ENCODE data around the gene GNLY.
"Not testable (repeated sequence)": the region's sequence is repeated elsewhere in the genome, so short reads cannot be mapped to it uniquely, and the experiment has no call there.

GNLY gene

DNA sequence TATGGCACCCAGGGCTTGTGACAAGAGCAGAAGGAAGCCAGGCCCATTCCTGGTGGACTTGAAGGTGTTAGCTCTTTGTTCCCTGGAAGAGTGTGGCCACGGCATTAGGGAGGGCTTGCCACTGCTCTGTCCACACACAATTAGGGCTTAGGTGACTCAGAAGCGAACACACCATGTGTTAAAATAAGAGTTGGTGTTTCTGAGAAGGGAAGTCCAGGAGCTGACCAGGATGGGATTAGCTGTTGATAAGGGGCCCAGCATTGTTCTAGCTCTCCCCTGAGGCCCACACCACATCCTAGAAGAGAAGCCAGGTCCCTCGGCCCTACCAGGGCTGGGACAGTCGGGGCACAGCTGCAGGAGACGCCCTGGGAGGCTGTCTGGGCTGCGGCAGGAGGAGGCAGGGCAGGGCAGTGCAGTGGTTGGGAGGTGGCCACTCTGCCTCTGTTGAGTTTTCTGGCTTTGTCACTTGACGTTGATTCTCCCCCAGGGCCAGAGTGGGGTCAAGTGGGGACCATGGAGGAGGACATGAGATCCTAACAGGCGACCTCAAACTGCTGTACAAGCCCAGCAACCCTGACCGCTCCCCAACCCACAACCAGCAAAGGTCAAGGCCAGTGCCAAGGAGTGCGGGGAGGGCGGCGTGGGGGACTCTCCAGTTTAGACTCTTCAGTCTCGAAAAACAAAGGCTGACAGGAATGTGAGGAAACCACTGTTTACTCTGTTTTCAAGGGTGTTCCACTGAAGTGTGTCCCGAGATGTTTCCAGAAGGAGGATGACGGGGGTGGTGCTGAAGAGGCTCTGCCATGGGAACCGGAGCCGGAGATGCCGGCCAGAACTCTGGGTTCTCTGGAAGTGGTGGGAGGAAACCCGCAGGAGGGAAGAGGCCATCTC is 16.8 kb downstream of the GNLY start:
- no peak overlapping the region for H3K4me3 ChIP-seq (ENCODE audit: low read depth, low read length)
- peak; percentile 68 for DNase-seq (ENCODE audit: low read depth)
- TF ChIP-seq POLR2A (IDR thresholded peaks at IDR 0.05; ENCODE audit: extremely low read depth, insufficient read length) (no peak), MAX (IDR thresholded peaks at IDR 0.05; ENCODE audit: low read depth, low read length) (0 out of 2 replicates have a peak, but pooled peaks have one; percentile 18)

DNA sequence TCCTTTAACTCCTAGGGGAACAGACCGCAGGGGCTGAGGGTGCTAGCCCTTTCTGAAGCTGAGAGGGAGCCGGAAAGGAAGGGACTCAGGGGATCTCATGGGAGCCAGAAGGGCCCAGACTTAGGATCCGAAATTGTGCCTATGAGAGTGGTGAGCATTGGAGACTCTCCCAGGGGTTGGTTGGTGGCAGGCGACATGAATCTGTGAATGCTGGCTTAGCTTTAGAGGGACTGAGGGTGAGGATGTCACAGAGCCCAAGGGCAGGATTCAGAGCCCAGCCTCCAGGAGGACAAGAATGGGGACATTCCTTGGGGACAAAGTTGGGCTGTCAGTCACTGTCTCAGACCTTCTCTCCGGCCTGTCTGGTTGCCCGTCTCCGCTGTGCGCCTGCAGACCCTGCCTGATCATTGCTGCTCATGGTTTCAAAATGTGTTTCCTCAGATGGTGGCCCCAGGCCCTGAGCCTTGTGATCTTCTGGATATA is 17.5 kb downstream of the GNLY start:
- TF ChIP-seq CTCF (IDR thresholded peaks at IDR 0.05; ENCODE audit: low read depth, low read length) (no peak), MYC (IDR thresholded peaks at IDR 0.05; ENCODE audit: low read depth, low read length) (no peak)
- no peak for DNase-seq (ENCODE audit: low read depth)
- no peak overlapping the region for H3K4me3 ChIP-seq (ENCODE audit: low read depth, low read length)

DNA sequence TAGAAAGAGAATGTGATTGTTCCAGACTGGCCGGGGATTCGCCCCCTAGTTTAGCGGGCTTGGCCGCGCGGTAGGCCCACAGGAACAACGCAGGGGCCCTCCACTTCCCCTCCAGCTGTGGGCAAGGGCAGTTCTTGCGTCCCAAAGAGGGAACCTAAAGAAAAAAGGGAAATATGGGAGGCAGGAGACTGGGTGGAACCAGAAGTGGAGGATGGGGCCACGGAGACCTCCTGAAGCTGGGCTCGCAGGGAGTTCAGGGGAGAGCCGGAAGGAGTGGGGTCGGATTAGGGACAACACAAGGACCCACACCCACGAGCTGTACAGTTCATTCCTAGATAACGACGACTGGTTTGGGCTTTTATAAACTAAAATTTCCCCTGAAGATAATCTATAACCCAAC is 18.2 kb downstream of the GNLY start:
- DNase-seq (ENCODE audit: low read depth) = peak; percentile 63
- H3K4me3 ChIP-seq (ENCODE audit: low read depth, low read length) = no peak overlapping the region
- TF ChIP-seq POLR2A (IDR thresholded peaks at IDR 0.05; ENCODE audit: extremely low read depth, insufficient read length) (no peak), MAX (IDR thresholded peaks at IDR 0.05; ENCODE audit: low read depth, low read length) (no peak), CTCF (IDR thresholded peaks at IDR 0.05; ENCODE audit: low read depth, low read length) (no peak), MYC (IDR thresholded peaks at IDR 0.05; ENCODE audit: low read depth, low read length) (no peak)

DNA sequence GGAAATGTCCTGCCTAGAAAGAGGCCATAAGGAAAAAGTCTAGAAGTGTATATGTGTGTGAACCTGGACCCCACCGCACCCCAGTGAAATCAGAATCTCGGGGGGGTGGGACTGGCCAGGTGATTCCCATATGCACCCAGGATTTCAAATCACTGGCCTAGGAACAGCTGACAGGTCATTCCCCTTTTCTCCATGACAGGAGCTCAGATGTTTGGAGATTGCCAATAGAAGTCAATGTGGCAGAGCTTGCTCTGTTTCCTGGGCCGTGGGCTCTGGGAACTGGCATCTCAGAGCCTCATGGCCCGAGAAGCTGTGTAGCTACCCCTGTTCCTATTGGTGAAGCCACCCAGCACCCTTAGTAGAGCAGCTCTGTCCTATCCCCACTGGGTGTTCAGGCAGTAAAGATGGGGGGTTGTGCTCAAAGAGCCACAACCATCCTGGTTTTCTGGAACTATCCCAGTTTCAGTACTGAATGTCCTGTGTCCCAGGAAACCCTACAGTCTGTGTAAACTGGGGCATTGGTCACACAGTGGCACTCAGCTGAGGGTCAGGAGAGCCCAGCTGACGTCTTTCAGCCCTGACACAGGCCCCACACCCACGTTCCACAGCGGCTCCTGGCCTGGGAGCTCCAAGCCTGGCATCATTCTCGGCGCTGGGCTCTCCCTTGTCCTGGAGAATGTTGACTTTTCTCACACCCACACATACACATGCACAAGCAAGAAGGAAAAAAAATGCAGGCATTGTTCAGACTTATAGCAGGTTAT is 18.9 kb downstream of the GNLY start:
- TF ChIP-seq POLR2A (IDR thresholded peaks at IDR 0.05; ENCODE audit: extremely low read depth, insufficient read length) (no peak), MYC (IDR thresholded peaks at IDR 0.05; ENCODE audit: low read depth, low read length) (no peak), CTCF (IDR thresholded peaks at IDR 0.05; ENCODE audit: low read depth, low read length) (no peak), MAX (IDR thresholded peaks at IDR 0.05; ENCODE audit: low read depth, low read length) (no peak)
- H3K4me3 ChIP-seq (ENCODE audit: low read depth, low read length) = no peak overlapping the region
- DNase-seq (ENCODE audit: low read depth) = no peak

- TF ChIP-seq CTCF (IDR thresholded peaks at IDR 0.05; ENCODE audit: low read depth, low read length) (no peak), MYC (IDR thresholded peaks at IDR 0.05; ENCODE audit: low read depth, low read length) (no peak), POLR2A (IDR thresholded peaks at IDR 0.05; ENCODE audit: extremely low read depth, insufficient read length) (no peak), MAX (IDR thresholded peaks at IDR 0.05; ENCODE audit: low read depth, low read length) (no peak)
- DNase-seq (ENCODE audit: low read depth) = no peak
- H3K4me3 ChIP-seq (ENCODE audit: low read depth, low read length) = no peak overlapping the region
Measured at GRCh38 chr2:85713836-85714235, 19.7 kb downstream of the GNLY start.

GRCh38 chr2:85714421-85714820 is 20.3 kb downstream of the GNLY start:
- not testable (repeated sequence) for H3K4me3 ChIP-seq (ENCODE audit: low read depth, low read length); DNase-seq (ENCODE audit: low read depth)
